Vagina (tissue), 2 donors: ENCODE results near the gene OR2J1.
"Not testable (repeated sequence)": the region's sequence is repeated elsewhere in the genome, so short reads cannot be mapped to it uniquely, and the experiment has no call there.

Source experiments
- CTCF ChIP-seq, 3 experiments: fragments of 450-650 bp in 2 of 3; fragments of 200-600 bp in 1 of 3; sonication (generic) in 1 of 3; IDR thresholded peaks; one replicate each; pipeline ENCODE4 v1.5.1; 2017 to 2019; ENCODE audit warnings: antibody characterized with exemption in 3 of 3, mild to moderate bottlenecking in 2 of 3, moderate library complexity in 2 of 3
- POLR2A ChIP-seq, 2 donors: fragments of 450-650 bp; IDR thresholded peaks; one replicate each; pipeline ENCODE4 v1.6.1; 2017; ENCODE audit warnings: antibody characterized with exemption in 2 of 2, mild to moderate bottlenecking in 2 of 2, moderate library complexity in 2 of 2

GRCh38 chr6:29149444-29149843, 50.2 kb downstream of the OR2J1 start:
- not testable (repeated sequence) for TF ChIP-seq POLR2A, CTCF (IDR thresholded peaks at IDR 0.05)
